IMR-90 (cell line): ENCODE data around the gene RAD51AP1. TPM values are rescaled to one million over a fixed set of nuclear protein-coding genes. Genes with fewer than 3 reads are reported as not detected.

Source experiments
- ATAC-seq: fragments of 200-7000 bp; cut with Tn5 transposase; 2 replicates; pipeline ENCODE4 v1.9.1; 2020; ENCODE audit warnings: low read depth, mild to moderate bottlenecking, moderate library complexity
- BruUV-seq: library from RNA; stranded (reverse); fragments of 400-500 nt; replicated peaks from 2 replicates; lab custom pipeline; 2021; lab: Mats Ljungman, UMichigan
- CTCF ChIA-PET: fragments of 300-600 bp; formaldehyde crosslinking; extraction: SDS; loops from one replicate; lab custom pipeline; 2021; ENCODE audit warnings: antibody characterized with exemption; lab: Yijun Ruan, JAX
- POLR2A ChIA-PET: fragments of 300-600 bp; sonication (Branson Sonifier 250); formaldehyde crosslinking; loops from one replicate; lab custom pipeline; 2022; ENCODE audit warnings: antibody characterized with exemption; ENCODE audit not compliant: unreplicated experiment; lab: Charles Lee
- DNase-seq: peaks from one replicate; pipeline ENCODE4 v3.0.0; 2013
- H2AFZ ChIP-seq: replicated peaks from 2 replicates; pipeline ENCODE3; 2013; ENCODE audit warnings: low read length, mild to moderate bottlenecking; ENCODE audit not compliant: poor library complexity
- H2AK5ac ChIP-seq: 2 replicates; pipeline ENCODE4 v1.6.1; 2013; ENCODE audit warnings: low read depth, low read length, inconsistent platforms
- H2AK9ac ChIP-seq: replicated peaks from 2 replicates; pipeline ENCODE3; 2013; ENCODE audit warnings: mild to moderate bottlenecking, low read depth, low read length, moderate library complexity; ENCODE audit not compliant: poor library complexity
- H2BK120ac ChIP-seq: 2 replicates; pipeline ENCODE4 v1.6.1; 2013; ENCODE audit warnings: low read depth, low read length, inconsistent platforms
- H2BK15ac ChIP-seq: 3 replicates; pipeline ENCODE4 v1.6.1; 2013; ENCODE audit warnings: low read depth, low read length, inconsistent platforms
- H2BK20ac ChIP-seq: 2 replicates; pipeline ENCODE4 v1.6.1; 2013; ENCODE audit warnings: low read depth, mild to moderate bottlenecking, inconsistent platforms, low read length, moderate library complexity
- H2BK5ac ChIP-seq: 2 replicates; pipeline ENCODE4 v1.6.1; 2013; ENCODE audit warnings: mild to moderate bottlenecking, low read depth, low read length, inconsistent platforms; ENCODE audit not compliant: poor library complexity, severe bottlenecking
- H3K14ac ChIP-seq: replicated peaks from 2 replicates; pipeline ENCODE4 v1.6.1; 2013; ENCODE audit warnings: low read depth, low read length, inconsistent platforms
- H3K18ac ChIP-seq: 2 replicates; pipeline ENCODE4 v1.6.1; 2013; ENCODE audit warnings: low read depth, low read length, control low read depth
- H3K23ac ChIP-seq: 2 replicates; pipeline ENCODE4 v1.6.1; 2013; ENCODE audit warnings: low read depth, low read length, inconsistent platforms
- H3K27ac ChIP-seq: 2 replicates; pipeline ENCODE4 v1.5.1; 2013; ENCODE audit warnings: mild to moderate bottlenecking, control low read depth, low read length; ENCODE audit not compliant: insufficient read depth
- H3K27me3 ChIP-seq: 2 replicates; pipeline ENCODE4 v1.6.1; 2013; ENCODE audit warnings: low read length; ENCODE audit not compliant: control insufficient read depth, insufficient read depth
- H3K36me3 ChIP-seq: 2 replicates; pipeline ENCODE4 v1.6.1; 2013; ENCODE audit warnings: low read length, mixed read lengths; ENCODE audit not compliant: control insufficient read depth, insufficient read depth
- H3K4ac ChIP-seq: 2 replicates; pipeline ENCODE4 v1.6.1; 2013; ENCODE audit warnings: low read depth, low read length, inconsistent platforms
- H3K4me1 ChIP-seq: 2 replicates; pipeline ENCODE4 v1.6.1; 2013; ENCODE audit warnings: low read length, mixed read lengths; ENCODE audit not compliant: control insufficient read depth, insufficient read depth
- H3K4me2 ChIP-seq: 2 replicates; pipeline ENCODE4 v1.6.1; 2013; ENCODE audit warnings: low read depth, mild to moderate bottlenecking, control low read depth, low read length, moderate library complexity
- H3K4me3 ChIP-seq: 2 replicates; pipeline ENCODE4 v1.5.1; 2013; ENCODE audit warnings: low read depth, mild to moderate bottlenecking, control low read depth, low read length, moderate library complexity; ENCODE audit not compliant: insufficient read depth
- H3K56ac ChIP-seq: 2 replicates; pipeline ENCODE4 v1.6.1; 2013; ENCODE audit warnings: low read length, inconsistent platforms; ENCODE audit not compliant: insufficient read depth; ENCODE audit errors: extremely low read depth
- H3K79me1 ChIP-seq, 2 experiments: 2 replicates each; pipeline ENCODE4 v1.6.1; 2013; ENCODE audit warnings: low read length in 2 of 2, inconsistent platforms in 1 of 2, low read depth in 1 of 2
- H3K9ac ChIP-seq: 2 replicates; pipeline ENCODE4 v1.6.1; 2013; ENCODE audit warnings: low read depth, low read length, control low read depth
- H3K9me1 ChIP-seq: 2 replicates; pipeline ENCODE4 v1.6.1; 2013; ENCODE audit warnings: low read length, inconsistent platforms; ENCODE audit not compliant: insufficient read depth
- H3K9me3 ChIP-seq: 2 replicates; pipeline ENCODE4 v1.6.1; 2013; ENCODE audit warnings: low read length; ENCODE audit not compliant: control insufficient read depth, insufficient read depth
- H4K20me1 ChIP-seq: 2 replicates; pipeline ENCODE4 v1.6.1; 2013; ENCODE audit warnings: low read length, inconsistent platforms; ENCODE audit not compliant: insufficient read depth
- H4K5ac ChIP-seq: 2 replicates; pipeline ENCODE4 v1.6.1; 2013; ENCODE audit warnings: mild to moderate bottlenecking, low read depth, low read length, control low read depth
- H4K8ac ChIP-seq, 2 experiments: 2 replicates each; pipeline ENCODE4 v1.6.1; 2013; ENCODE audit warnings: low read depth in 2 of 2, low read length in 2 of 2, control low read depth in 1 of 2, inconsistent platforms in 1 of 2
- H4K91ac ChIP-seq: 2 replicates; pipeline ENCODE4 v1.6.1; 2013; ENCODE audit warnings: low read depth, low read length, inconsistent platforms; ENCODE audit not compliant: insufficient read depth
- BHLHE40 ChIP-seq: fragments of 150-350 bp; IDR thresholded peaks from 2 replicates; pipeline ENCODE4 v1.6.1; 2016; ENCODE audit warnings: mild to moderate bottlenecking, low read depth, low read length
- CEBPB ChIP-seq: IDR thresholded peaks from 2 replicates; pipeline ENCODE4 v1.6.1; 2012; ENCODE audit warnings: low read depth, low read length, improper control_type of control experiment
- CHD1 ChIP-seq: IDR thresholded peaks from 2 replicates; pipeline ENCODE4 v1.6.1; 2012; ENCODE audit warnings: low read depth, low read length, improper control_type of control experiment
- FOS ChIP-seq: fragments of 150-350 bp; IDR thresholded peaks from 2 replicates; pipeline ENCODE4 v1.6.1; 2016; ENCODE audit warnings: low read depth, low read length
- MAFK ChIP-seq: IDR thresholded peaks from 2 replicates; pipeline ENCODE4 v1.6.1; 2012; ENCODE audit warnings: low read depth, low read length, improper control_type of control experiment
- MAZ ChIP-seq: IDR thresholded peaks from 2 replicates; pipeline ENCODE4 v1.6.1; 2012; ENCODE audit warnings: low read depth, mild to moderate bottlenecking, low read length, improper control_type of control experiment, moderate library complexity, borderline replicate concordance
- MXI1 ChIP-seq: IDR thresholded peaks from 2 replicates; pipeline ENCODE4 v1.6.1; 2012; ENCODE audit warnings: low read depth, mild to moderate bottlenecking, low read length, moderate library complexity, borderline replicate concordance
- NFE2L2 ChIP-seq: fragments of 150-350 bp; IDR thresholded peaks from 2 replicates; pipeline ENCODE4 v1.6.1; 2016; ENCODE audit warnings: low read depth, mild to moderate bottlenecking, low read length
- POLR2A ChIP-seq: IDR thresholded peaks from 2 replicates; pipeline ENCODE4 v1.6.1; 2012; ENCODE audit warnings: mild to moderate bottlenecking, low read depth, low read length
- RAD21 ChIP-seq: IDR thresholded peaks from 2 replicates; pipeline ENCODE4 v1.6.1; 2012; ENCODE audit warnings: low read length, improper control_type of control experiment
- RCOR1 ChIP-seq: IDR thresholded peaks from 2 replicates; pipeline ENCODE4 v1.6.1; 2012; ENCODE audit warnings: mild to moderate bottlenecking, low read length, improper control_type of control experiment; ENCODE audit not compliant: insufficient replicate concordance
- RFX5 ChIP-seq: IDR thresholded peaks from 2 replicates; pipeline ENCODE4 v1.8.0; 2012; ENCODE audit warnings: low read depth, mild to moderate bottlenecking, low read length, moderate library complexity
- SMC3 ChIP-seq: fragments of 150-350 bp; IDR thresholded peaks from 2 replicates; pipeline ENCODE4 v1.6.1; 2016; ENCODE audit warnings: low read depth, mild to moderate bottlenecking, antibody characterized with exemption, low read length, moderate library complexity
- WGBS, 2 experiments: methylation state at CpG; one replicate each; pipeline versions ENCODE4 v1.1.5 to v1.1.7; 2013; ENCODE audit warnings: missing lambda C conversion rate in 2 of 2; ENCODE audit not compliant: insufficient read length in 1 of 2; ENCODE audit errors: extremely low coverage in 2 of 2; 5-methylcytosine and 5-hydroxymethylcytosine counted together
- dilution Hi-C: fragments of 300-500 bp; cut with HindIII; formaldehyde crosslinking; loops from one replicate; pipeline ENCODE4 v1.14.3; 2018; ENCODE audit warnings: low sequenced_read_pairs; ENCODE audit not compliant: unreplicated experiment
- in situ Hi-C: fragments of 300-500 bp; cut with MboI; formaldehyde crosslinking; loops from 3 replicates; pipeline ENCODE4 v1.14.3; 2019; ENCODE audit warnings: low sequenced_read_pairs, inconsistent platforms, mixed read lengths
- intact Hi-C: fragments of 100-400 bp; cut with micrococcal nuclease; formaldehyde crosslinking; loops from 2 replicates; pipeline ENCODE4 v1.10.0; 2022
- polyA plus RNA-seq, 3 experiments: library from polyadenylated mRNA; depleted of rRNA; stranded (reverse); fragments of >200 nt; gene quantifications; 2 replicates each; pipeline ENCODE4 v1.2.3, GENCODE V29; 2012; ENCODE audit warnings: low replicate concordance in 1 of 3
- total RNA-seq: library from RNA; depleted of rRNA; stranded (reverse); fragments of >200 nt; gene quantifications from 2 replicates; pipeline ENCODE4 v1.2.3, GENCODE V29; 2012
- TF ChIP-seq, protein P1 (sequence below): conservative IDR thresholded peaks from 2 replicates; pipeline ENCODE4 v1.5.1; 2012; ENCODE audit warnings: mild to moderate bottlenecking, low read depth, low read length, improper control_type of control experiment
- TF ChIP-seq, protein P2 (sequence below): fragments of 150-350 bp; IDR thresholded peaks from 2 replicates; pipeline ENCODE4 v1.6.1; 2016; ENCODE audit warnings: low read depth, mild to moderate bottlenecking, low read length, moderate library complexity, borderline replicate concordance
- TF ChIP-seq, protein P3 (sequence below): fragments of 150-350 bp; IDR thresholded peaks from 2 replicates; pipeline ENCODE4 v1.6.1; 2017; ENCODE audit warnings: mild to moderate bottlenecking, antibody characterized with exemption, low read length, low read depth

RAD51AP1 gene
- total and polyA plus RNA-seq, 2 of the 4 experiments (the other 2 are of a cell fraction), result 6.5 to 10.2 TPM

DNA sequence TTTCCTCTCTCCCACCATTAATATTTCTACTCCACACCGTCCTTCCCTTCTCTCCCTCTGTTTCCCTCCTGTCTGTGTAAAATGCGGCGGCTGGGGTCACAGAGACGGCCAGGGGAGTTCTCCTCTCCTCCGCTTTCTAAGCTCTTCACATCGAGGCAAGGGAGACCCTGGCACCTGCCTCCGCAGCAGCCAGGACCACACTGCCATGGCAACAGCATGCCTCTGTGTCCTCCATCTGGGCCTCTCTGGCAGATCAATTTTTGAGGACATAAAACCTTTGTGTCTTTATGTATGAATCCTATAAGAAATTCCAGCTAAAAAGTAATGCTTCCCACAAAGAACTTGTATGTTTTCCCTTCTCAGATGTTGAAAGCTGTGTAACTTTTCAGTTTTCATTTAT lies 64.7 kb downstream of the RAD51AP1 start:
- no peak overlapping the region for H3K56ac ChIP-seq
- H3K18ac ChIP-seq, result no peak overlapping the region
- CTCF ChIA-PET, result interaction anchor here (1.6 kb wide), 1 partner anchor 13 kb away, joined by 3 read pairs; no protein-coding TSS in a partner anchor
- no peak overlapping the region for H3K9ac ChIP-seq
- H2AFZ ChIP-seq, result no peak overlapping the region
- no peak for DNase-seq
- H3K36me3 ChIP-seq, result no peaks in the 10 kb centered on the region
- WGBS, 2 experiments, result 60 to 100% methylated on average over 1 to 2 of the region's 7 CpGs
- dilution Hi-C loops (no loop called here), in situ Hi-C loops (no loop called here), intact Hi-C loops (no loop called here)
- no peak for ATAC-seq
- no peak overlapping the region for H3K14ac ChIP-seq
- POLR2A ChIA-PET, result no interaction called here
- no peak overlapping the region for H2BK120ac ChIP-seq
- no peaks in the 10 kb centered on the region for H4K20me1 ChIP-seq
- no peak overlapping the region for H2AK5ac ChIP-seq
- H3K9me1 ChIP-seq, result no peaks in the 10 kb centered on the region
- H3K27ac ChIP-seq, result no peak overlapping the region
- H2BK20ac ChIP-seq, result no peak overlapping the region
- H3K23ac ChIP-seq, result no peak overlapping the region
- BruUV-seq, result no TSS peak
- no peak overlapping the region for H2AK9ac ChIP-seq
- no peak overlapping the region for H3K4me3 ChIP-seq
- TF ChIP-seq MAFK (no peak), BHLHE40 (no peak), MAZ (no peak), CEBPB (no peak), RCOR1 (no peak), SMC3 (no peak), MXI1 (no peak), POLR2A (no peak), FOS (no peak), RFX5 (no peak), NFE2L2 (no peak), CHD1 (no peak), RAD21 (no peak)
- TF ChIP-seq, protein P1, sequence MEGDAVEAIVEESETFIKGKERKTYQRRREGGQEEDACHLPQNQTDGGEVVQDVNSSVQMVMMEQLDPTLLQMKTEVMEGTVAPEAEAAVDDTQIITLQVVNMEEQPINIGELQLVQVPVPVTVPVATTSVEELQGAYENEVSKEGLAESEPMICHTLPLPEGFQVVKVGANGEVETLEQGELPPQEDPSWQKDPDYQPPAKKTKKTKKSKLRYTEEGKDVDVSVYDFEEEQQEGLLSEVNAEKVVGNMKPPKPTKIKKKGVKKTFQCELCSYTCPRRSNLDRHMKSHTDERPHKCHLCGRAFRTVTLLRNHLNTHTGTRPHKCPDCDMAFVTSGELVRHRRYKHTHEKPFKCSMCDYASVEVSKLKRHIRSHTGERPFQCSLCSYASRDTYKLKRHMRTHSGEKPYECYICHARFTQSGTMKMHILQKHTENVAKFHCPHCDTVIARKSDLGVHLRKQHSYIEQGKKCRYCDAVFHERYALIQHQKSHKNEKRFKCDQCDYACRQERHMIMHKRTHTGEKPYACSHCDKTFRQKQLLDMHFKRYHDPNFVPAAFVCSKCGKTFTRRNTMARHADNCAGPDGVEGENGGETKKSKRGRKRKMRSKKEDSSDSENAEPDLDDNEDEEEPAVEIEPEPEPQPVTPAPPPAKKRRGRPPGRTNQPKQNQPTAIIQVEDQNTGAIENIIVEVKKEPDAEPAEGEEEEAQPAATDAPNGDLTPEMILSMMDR, result no peak
- TF ChIP-seq, protein P2, sequence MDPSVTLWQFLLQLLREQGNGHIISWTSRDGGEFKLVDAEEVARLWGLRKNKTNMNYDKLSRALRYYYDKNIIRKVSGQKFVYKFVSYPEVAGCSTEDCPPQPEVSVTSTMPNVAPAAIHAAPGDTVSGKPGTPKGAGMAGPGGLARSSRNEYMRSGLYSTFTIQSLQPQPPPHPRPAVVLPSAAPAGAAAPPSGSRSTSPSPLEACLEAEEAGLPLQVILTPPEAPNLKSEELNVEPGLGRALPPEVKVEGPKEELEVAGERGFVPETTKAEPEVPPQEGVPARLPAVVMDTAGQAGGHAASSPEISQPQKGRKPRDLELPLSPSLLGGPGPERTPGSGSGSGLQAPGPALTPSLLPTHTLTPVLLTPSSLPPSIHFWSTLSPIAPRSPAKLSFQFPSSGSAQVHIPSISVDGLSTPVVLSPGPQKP, result no peak
- TF ChIP-seq, protein P3, sequence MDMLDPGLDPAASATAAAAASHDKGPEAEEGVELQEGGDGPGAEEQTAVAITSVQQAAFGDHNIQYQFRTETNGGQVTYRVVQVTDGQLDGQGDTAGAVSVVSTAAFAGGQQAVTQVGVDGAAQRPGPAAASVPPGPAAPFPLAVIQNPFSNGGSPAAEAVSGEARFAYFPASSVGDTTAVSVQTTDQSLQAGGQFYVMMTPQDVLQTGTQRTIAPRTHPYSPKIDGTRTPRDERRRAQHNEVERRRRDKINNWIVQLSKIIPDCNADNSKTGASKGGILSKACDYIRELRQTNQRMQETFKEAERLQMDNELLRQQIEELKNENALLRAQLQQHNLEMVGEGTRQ, result no peak
- H4K5ac ChIP-seq, result no peak overlapping the region
- H3K27me3 ChIP-seq, result peaks cover 7% of the 10 kb centered on the region
- no peak overlapping the region for H4K91ac ChIP-seq
- H3K4me2 ChIP-seq, result no peak overlapping the region
- H3K9me3 ChIP-seq, result no peaks in the 10 kb centered on the region
- no peak overlapping the region for H2BK15ac ChIP-seq
- no peak overlapping the region for H4K8ac ChIP-seq
- H3K4me1 ChIP-seq, result peaks cover 3% of the 10 kb centered on the region
- no peak overlapping the region for H3K4ac ChIP-seq
- H3K79me1 ChIP-seq, result peaks cover 13 to 24% of the 10 kb centered on the region in 2 experiments
- H2BK5ac ChIP-seq, result no peak overlapping the region
